Left ventricle myocardium superior (tissue), 1 donor: ENCODE data around the gene TMEM158. TPM values are rescaled to one million over a fixed set of nuclear protein-coding genes. Genes with fewer than 3 reads are reported as not detected.

ENCODE experiments used
- ATAC-seq: fragments of 200-7000 bp; cut with Tn5 transposase; one replicate; pipeline ENCODE4 v1.9.1; 2020; ENCODE audit warnings: mild to moderate bottlenecking, moderate library complexity
- DNase-seq: peaks from one replicate; pipeline ENCODE4 v3.0.0-alpha.2; 2020
- intact Hi-C: fragments of 100-400 bp; cut with micrococcal nuclease; formaldehyde crosslinking; loops from one replicate; pipeline ENCODE4 v1.11.0; 2022
- long read RNA-seq: library from polyadenylated mRNA; unstranded; transcript quantifications from one replicate; pipeline ENCODE4 v2.0.0, GENCODE V29; 2021
- total RNA-seq: library from RNA; stranded (reverse); fragmentation: NEBNext Ultra II Directional; extraction: Animal tissue kit (Norgen Biotek cat#: 25700); gene quantifications from one replicate; pipeline ENCODE4 v1.2.1, GENCODE V29; 2021
- donor health status: DM: no; HTN: yes; CAD: no; lungs with severe emphysema.

TMEM158 gene
- total RNA-seq, result 0.82 TPM
- long read RNA-seq, partial matches to known transcripts, result 0 of 2 reads
- long read RNA-seq, other reads (novel, unspliced or antisense), result 0 of 2 reads

DNA sequence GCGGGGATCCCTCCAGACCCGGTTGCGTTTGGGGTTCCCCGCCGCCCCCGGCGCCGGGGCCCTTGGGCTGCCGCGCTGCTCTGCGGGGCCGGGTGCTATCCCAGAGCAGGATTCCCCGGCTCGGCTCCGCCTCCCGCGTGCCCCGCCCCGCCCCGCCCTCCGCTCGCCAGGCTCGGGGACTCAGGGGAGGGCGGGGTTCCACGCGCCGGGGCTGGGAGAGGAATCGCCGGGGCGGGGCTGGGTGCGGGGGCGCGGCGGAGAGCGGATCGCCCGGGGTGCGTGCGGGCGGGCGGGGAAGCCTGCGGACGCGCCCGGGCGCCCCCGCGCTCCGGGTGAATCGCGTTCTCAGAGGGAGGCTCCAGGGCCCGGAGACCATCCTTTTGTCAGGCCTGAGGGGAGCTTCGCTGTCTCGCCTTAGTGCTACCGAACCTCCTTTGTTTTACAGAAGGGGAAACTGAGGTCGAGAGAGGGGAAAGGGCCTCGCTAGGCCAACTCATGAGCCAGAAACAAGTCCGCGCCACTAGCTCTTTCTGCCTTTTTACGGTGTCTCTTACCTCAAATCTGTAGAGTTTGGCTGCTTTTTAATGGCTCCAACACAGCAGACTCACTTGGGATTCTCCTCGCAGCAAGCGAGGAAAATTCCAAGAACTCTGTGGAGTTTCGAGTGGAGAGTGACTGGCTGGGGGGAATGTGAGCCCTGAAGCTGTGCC, at the start of gene TMEM158:
Gene TMEM158, minus strand, starts transcription at position 82 of the 710 bp plus-strand sequence. CDS start 260 bp downstream, outside the sequence.
- intact Hi-C loops, result no loop called here
- peak; percentile 98 for ATAC-seq
- DNase-seq, result peak; percentile 92

- intact Hi-C loops, result no loop called here
- no peak for ATAC-seq
- DNase-seq, result no peak
Measured at GRCh38 chr3:45275006-45275704, 49.1 kb upstream of the TMEM158 start.

- ATAC-seq (no peak), DNase-seq (no peak)
- intact Hi-C loops, result no loop called here
Measured at GRCh38 chr3:45273681-45274515, 47.8 kb upstream of the TMEM158 start.

GRCh38 chr3:45272828-45273470, 46.9 kb upstream of the TMEM158 start:
- intact Hi-C loops, result no loop called here
- ATAC-seq (no peak), DNase-seq (no peak)

DNA sequence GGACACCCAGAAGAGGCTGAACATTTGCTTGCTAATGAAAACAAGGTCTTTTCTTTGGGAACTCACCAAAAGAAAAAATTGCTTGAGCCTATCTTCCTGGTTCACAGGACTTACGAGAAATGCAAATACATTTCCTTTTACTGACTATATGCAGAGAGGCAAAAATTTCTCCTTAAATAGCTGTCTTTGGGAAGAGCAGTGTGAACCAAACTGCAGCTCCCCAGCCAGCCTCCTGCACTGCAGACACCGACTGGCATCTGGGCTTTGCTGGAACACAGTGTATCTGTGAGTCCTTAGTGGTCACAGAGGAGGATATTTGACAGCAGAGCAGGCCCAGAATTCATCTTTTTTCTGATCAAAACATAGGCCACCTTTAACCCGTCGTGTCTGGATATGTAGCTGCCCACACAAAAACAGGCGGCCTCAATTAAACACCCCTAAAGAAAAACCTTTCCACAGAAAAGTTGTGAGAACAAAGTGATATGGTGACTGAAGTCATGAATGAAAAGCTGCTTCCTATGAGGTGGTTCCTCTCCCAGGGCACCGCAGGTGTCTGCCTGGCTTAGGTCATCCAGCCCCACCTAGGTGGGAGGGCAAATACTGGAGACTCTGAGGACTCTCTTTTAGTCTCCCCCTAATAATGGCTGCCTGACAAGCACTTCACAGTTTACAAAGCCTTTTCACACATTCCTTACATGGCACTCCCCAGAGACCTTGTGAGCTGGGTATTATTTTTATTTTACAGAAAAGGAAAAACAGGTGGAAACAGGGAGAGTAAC, 46.1 kb upstream of the TMEM158 start:
- intact Hi-C loops, result no loop called here
- no peak for DNase-seq
- ATAC-seq, result no peak

DNA sequence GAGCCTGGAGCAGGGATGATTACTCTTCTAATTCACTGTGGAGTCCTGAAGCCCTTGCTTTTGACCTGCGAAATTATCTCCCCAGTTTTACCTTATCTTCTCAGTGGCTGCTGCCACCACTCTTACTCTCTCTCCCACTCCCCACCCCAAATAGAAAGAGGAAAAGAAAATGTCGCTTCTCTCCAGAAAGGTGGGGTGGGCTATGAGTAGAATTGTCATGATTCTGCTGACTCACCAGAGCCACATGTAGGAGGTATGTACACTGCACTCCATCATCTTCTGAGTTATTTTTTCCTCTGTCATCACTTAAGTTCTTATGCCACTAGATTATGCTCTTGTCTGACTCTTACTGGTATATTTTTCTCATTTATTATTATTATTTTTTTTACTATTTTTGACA, 43.9 kb upstream of the TMEM158 start:
- ATAC-seq, result no peak
- intact Hi-C loops, result no loop called here

GRCh38 chr3:45267097-45267496, 41.0 kb upstream of the TMEM158 start:
- DNase-seq (no peak), ATAC-seq (no peak)
- intact Hi-C loops, result no loop called here

More for the DNA sequence above, 43.9 kb upstream of the TMEM158 start:
- no peak for DNase-seq

GRCh38 chr3:45261333-45262110, 35.4 kb upstream of the TMEM158 start:
- DNase-seq (no peak), ATAC-seq (no peak)
- intact Hi-C loops, result no loop called here

DNA sequence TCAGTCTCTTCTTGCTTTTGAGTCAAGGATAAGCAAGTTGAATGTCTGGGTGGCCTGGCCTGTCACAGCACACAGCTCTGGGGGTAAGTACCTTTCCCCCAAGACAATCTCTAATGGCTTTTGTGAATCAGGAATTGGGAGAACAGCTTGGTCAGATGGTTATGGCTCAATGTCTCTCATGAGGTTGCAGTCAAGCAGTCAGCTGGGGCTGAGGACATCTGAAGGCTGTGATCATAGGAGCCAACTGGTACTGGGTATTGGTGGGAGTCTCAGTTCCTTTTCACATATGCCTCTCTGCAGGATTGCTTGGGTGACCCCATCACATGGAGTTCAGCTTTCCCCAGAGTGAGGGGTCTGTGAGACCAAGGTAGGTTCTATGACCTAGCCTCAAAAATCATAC, 33.0 kb upstream of the TMEM158 start:
- no peak for DNase-seq
- intact Hi-C loops, result no loop called here
- ATAC-seq, result no peak

- intact Hi-C loops, result no loop called here
- ATAC-seq, result no peak
- DNase-seq, result no peak
Measured at GRCh38 chr3:45258317-45258716, 32.2 kb upstream of the TMEM158 start.

DNA sequence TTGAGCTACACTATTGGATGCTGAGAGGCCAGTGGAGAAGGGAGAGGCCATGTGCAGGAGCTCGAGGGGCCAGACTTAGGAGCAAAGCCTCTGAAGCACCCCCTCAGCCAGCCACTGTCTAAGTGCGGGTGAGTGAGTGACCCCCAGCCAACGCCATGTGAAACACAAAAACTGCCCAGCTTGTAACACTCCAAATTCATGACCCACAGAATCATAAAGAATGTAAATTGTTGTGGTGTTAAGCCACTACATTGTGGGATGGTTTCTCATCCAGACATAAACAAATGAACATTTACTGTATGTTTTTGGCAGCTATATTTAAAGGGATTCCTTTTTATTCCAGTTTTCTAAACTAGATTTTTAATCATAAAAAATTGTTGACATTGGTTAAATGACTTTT, 27.2 kb upstream of the TMEM158 start:
- intact Hi-C loops, result no loop called here
- no peak for ATAC-seq

GRCh38 chr3:45252826-45253225, 26.7 kb upstream of the TMEM158 start:
- ATAC-seq (no peak), DNase-seq (no peak)
- intact Hi-C loops, result no loop called here

More for the DNA sequence above, 27.2 kb upstream of the TMEM158 start:
- no peak for DNase-seq

DNA sequence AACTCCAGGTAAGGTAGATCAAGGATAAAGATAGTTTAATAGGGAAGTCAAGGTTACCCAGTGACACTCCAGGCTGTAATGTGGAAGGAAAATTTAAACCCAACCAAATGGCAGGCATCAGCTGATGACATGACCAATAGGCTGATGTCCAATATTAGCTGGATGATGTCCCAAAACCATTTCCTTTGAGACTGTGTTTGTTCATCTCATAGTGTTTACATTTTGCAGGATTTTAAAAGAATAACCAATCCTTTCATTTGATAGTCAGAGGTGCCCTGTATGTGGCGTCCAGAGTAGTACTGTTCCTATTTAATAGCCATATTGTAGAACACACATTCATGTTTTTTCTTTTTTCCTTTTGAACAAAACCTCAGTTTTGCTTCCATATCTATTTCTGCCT, 23.3 kb upstream of the TMEM158 start:
- no peak for ATAC-seq
- no peak for DNase-seq
- intact Hi-C loops, result no loop called here

DNA sequence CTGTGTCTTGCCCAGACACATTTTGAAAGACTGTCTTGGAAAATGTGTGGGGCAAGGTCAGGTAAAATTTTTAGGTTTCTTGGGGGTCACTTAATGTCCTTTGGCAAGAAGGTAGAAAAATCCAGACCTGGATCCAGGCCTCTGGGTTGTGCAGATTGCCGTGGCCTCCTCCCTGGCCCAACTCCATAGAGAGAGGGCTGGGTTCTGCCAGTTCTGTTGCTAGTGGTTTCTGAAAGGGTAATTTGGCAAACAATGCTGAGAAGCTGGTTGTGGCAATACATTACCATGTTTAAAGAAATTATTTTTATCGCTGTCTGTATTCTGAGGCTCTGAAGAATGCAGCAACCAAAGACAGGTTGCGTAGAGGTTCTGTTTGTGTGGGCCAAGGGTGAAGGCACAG, 20.2 kb upstream of the TMEM158 start:
- ATAC-seq, result no peak
- intact Hi-C loops, result no loop called here
- no peak for DNase-seq

DNA sequence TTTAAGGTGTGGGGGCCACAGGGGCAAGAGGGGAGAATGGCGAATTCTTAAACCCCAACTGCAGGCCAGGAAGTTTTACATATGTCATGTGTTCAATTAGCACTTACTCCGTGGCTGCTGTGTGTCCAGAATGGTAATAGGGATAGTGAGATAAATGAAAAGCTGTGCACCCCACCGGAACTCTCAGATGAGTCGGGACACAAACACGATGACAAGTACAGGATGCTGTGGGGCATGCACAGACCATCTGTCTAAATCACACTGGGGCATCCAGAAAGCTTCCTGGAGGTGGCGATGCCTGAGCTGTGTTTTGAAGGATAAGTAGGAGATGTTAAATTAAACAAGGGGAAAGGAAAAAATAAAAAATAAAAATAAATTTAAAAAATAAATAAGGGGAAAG, 18.3 kb upstream of the TMEM158 start:
- intact Hi-C loops, result no loop called here
- ATAC-seq, result no peak
- DNase-seq, result no peak

GRCh38 chr3:45241206-45241605, 15.1 kb upstream of the TMEM158 start:
- DNase-seq (no peak), ATAC-seq (no peak)
- intact Hi-C loops, result no loop called here

DNA sequence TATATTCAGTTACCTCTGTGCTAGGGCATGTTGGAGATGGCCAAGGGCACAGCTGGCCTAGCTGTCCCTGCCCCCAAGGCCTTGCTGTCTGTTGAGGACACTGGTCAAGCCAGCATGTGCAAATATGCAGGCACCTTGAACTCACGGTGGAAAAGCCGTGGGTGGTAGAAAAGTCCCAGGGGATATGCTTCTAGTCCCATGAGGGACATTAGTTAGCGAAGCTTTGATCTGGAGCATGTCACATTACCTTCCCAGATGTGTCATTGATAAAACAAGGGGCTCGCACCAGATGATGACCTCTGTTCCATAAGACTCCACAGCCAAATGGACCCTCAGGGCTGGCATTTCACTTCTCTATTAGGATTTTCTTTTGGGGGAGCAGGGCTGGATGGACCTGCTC, 14.2 kb upstream of the TMEM158 start:
- DNase-seq (no peak), ATAC-seq (no peak)
- intact Hi-C loops, result no loop called here

DNA sequence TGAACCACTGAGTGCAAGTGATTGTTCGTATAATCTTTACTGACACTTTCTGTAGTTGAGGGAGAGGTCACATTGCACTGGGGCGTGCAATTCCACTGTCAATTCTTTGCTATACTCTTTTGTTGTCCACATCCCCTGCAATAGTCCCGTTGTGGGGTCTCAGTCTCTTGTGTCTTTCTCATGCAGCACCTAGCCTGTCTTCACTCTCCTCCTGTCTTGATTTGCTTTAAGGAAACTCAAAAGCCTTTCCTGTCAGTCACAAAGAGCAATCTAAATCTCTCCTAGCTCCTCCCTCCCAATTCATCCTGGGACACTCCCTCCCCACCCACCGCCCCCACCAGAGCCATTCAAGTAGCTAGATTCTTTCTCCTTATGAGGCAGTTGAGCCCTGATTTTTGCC, 13.2 kb upstream of the TMEM158 start:
- no peak for DNase-seq
- intact Hi-C loops, result no loop called here
- ATAC-seq, result no peak
